Natural killer cell (primary cell): ENCODE measurements around the gene SYT14. TPM values are rescaled to one million over a fixed set of nuclear protein-coding genes. Genes with fewer than 3 reads are reported as not detected.

Source experiments
- ATAC-seq, 3 donors: fragments of 150-1000 bp in 2 of 3; fragments of 200-7000 bp in 1 of 3; cut with Tn5 transposase; 1 replicate in 1 of 3; 2 replicates in 2 of 3; pipeline ENCODE4 v1.10.0; 2021; ENCODE audit warnings: mild to moderate bottlenecking in 2 of 3, moderate library complexity in 2 of 3
- DNase-seq, 2 donors: peaks; one replicate each; pipeline versions ENCODE4 v3.0.0 to v3.0.0-alpha.2; 2013 to 2021; ENCODE audit warnings: mixed read lengths in 1 of 2
- H3K27ac ChIP-seq: one replicate; pipeline ENCODE4 v1.5.1; 2013; ENCODE audit warnings: mild to moderate bottlenecking, low read length
- H3K27me3 ChIP-seq: one replicate; pipeline ENCODE4 v1.6.1; 2013; ENCODE audit warnings: low read length; ENCODE audit not compliant: control insufficient read depth, insufficient read depth
- H3K36me3 ChIP-seq: one replicate; pipeline ENCODE4 v1.6.1; 2013; ENCODE audit warnings: low read length; ENCODE audit not compliant: control insufficient read depth, insufficient read depth
- H3K4me1 ChIP-seq: one replicate; pipeline ENCODE4 v1.6.1; 2013; ENCODE audit warnings: low read length; ENCODE audit not compliant: control insufficient read depth, insufficient read depth
- H3K4me3 ChIP-seq: one replicate; pipeline ENCODE4 v1.5.1; 2013; ENCODE audit warnings: low read length
- H3K9me3 ChIP-seq: one replicate; pipeline ENCODE4 v1.6.1; 2013; ENCODE audit warnings: low read length; ENCODE audit not compliant: control insufficient read depth, insufficient read depth
- H3K27ac Mint-ChIP-seq, 2 donors: one replicate each; pipeline ENCODE4 v1.8.0; 2022; ENCODE audit warnings: mild to moderate bottlenecking in 2 of 2, mixed read lengths in 2 of 2, moderate library complexity in 1 of 2
- H3K27me3 Mint-ChIP-seq, 2 donors: one replicate each; pipeline ENCODE4 v1.8.0; 2022; ENCODE audit warnings: low read depth in 2 of 2, mixed read lengths in 2 of 2
- H3K36me3 Mint-ChIP-seq: one replicate; pipeline ENCODE4 v1.8.0; 2022; ENCODE audit warnings: mixed read lengths
- H3K4me1 Mint-ChIP-seq, 2 donors: one replicate each; pipeline ENCODE4 v1.8.0; 2022; ENCODE audit warnings: mixed read lengths in 2 of 2
- H3K4me3 Mint-ChIP-seq: one replicate; pipeline ENCODE4 v1.8.0; 2022; ENCODE audit warnings: mild to moderate bottlenecking, moderate library complexity, mixed read lengths
- H3K9me3 Mint-ChIP-seq, 2 donors: one replicate each; pipeline ENCODE4 v1.8.0; 2022; ENCODE audit warnings: mixed read lengths in 2 of 2
- WGBS: methylation state at CpG from one replicate; pipeline ENCODE4 v1.1.7; 2013; ENCODE audit warnings: missing lambda C conversion rate; ENCODE audit not compliant: insufficient coverage; 5-methylcytosine and 5-hydroxymethylcytosine counted together
- intact Hi-C: fragments of 100-400 bp; cut with micrococcal nuclease; formaldehyde crosslinking; loops from one replicate; pipeline ENCODE4 v1.14.2; 2022
- total RNA-seq, 4 donors: library from RNA; stranded (reverse); fragments of 120-200 nt in 1 of 4; gene quantifications; one replicate each; pipeline versions ENCODE4 v1.2.3 to v1.2.4, GENCODE V29; 2013 to 2022
- TF ChIP-seq, protein P1 (sequence below): fragments of 200-600 bp; IDR thresholded peaks from one replicate; pipeline ENCODE4 v1.8.0; 2022; ENCODE audit warnings: antibody characterized with exemption

Gene SYT14
- total RNA-seq, 3 donors from 2014 or later (not counting 1 experiment from before 2014, with no cell fraction given) = not detected

GRCh38 chr1:209985002-209985401 is 47.0 kb downstream of the SYT14 start:
- Histone ChIP-seq H3K4me1 (no peaks in the 10 kb centered on the region), H3K4me3 (no peak overlapping the region), H3K27me3 (no peaks in the 10 kb centered on the region), H3K9me3 (peaks cover 11% of the 10 kb centered on the region), H3K36me3 (no peaks in the 10 kb centered on the region), H3K27ac (no peak overlapping the region)
- WGBS = 74% methylated on average over 3 of the region's 3 CpGs
- no peaks in the 10 kb centered on the region for H3K4me1 Mint-ChIP-seq
- TF ChIP-seq, protein P1, sequence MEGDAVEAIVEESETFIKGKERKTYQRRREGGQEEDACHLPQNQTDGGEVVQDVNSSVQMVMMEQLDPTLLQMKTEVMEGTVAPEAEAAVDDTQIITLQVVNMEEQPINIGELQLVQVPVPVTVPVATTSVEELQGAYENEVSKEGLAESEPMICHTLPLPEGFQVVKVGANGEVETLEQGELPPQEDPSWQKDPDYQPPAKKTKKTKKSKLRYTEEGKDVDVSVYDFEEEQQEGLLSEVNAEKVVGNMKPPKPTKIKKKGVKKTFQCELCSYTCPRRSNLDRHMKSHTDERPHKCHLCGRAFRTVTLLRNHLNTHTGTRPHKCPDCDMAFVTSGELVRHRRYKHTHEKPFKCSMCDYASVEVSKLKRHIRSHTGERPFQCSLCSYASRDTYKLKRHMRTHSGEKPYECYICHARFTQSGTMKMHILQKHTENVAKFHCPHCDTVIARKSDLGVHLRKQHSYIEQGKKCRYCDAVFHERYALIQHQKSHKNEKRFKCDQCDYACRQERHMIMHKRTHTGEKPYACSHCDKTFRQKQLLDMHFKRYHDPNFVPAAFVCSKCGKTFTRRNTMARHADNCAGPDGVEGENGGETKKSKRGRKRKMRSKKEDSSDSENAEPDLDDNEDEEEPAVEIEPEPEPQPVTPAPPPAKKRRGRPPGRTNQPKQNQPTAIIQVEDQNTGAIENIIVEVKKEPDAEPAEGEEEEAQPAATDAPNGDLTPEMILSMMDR = no peak
- DNase-seq (no peak), ATAC-seq (no peak)
- intact Hi-C loops = no loop called here
- H3K27ac Mint-ChIP-seq = no peak overlapping the region
- H3K4me3 Mint-ChIP-seq = no peak overlapping the region
- no peaks in the 10 kb centered on the region for H3K27me3 Mint-ChIP-seq
- H3K36me3 Mint-ChIP-seq = no peaks in the 10 kb centered on the region
- H3K9me3 Mint-ChIP-seq = peaks cover 4% of the 10 kb centered on the region in 2 donors

- no peak overlapping the region for H3K4me3 Mint-ChIP-seq
- WGBS = 94% methylated on average over 2 of the region's 2 CpGs
- TF ChIP-seq, protein P1 = no peak
Measured at GRCh38 chr1:209988706-209989105, 50.7 kb downstream of the SYT14 start.

DNA sequence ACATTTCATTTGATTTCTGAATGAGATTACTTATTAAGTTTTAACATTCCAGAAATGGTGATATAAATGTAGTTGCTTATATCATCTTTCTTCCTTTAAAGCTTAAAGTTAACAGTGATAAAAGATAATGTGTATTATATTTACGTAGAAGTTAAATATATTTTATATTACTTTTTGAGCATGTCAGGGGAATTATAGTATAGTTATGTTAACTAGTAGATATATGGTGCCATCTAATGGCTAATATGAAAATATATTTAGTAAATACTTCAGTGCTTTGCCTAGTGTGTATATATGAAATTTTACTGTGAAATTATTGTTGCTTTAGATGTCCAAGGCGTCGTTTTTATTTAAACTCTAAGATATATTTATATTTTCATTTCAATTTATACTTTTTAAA is 51.5 kb downstream of the SYT14 start:
- Mint-ChIP-seq H3K4me3 (no peak overlapping the region), H3K27ac (no peak overlapping the region), H3K4me1 (no peaks in the 10 kb centered on the region), H3K36me3 (no peaks in the 10 kb centered on the region), H3K9me3 (peaks cover 4% of the 10 kb centered on the region in 2 donors), H3K27me3 (peaks cover 0 to 7% of the 10 kb centered on the region in 2 donors)
- Histone ChIP-seq H3K27ac (no peak overlapping the region), H3K4me3 (no peak overlapping the region), H3K36me3 (no peaks in the 10 kb centered on the region), H3K9me3 (peaks cover 11% of the 10 kb centered on the region), H3K4me1 (no peaks in the 10 kb centered on the region), H3K27me3 (no peaks in the 10 kb centered on the region)
- ATAC-seq = no peak
- WGBS = no CpG with 5 or more reads among the region's 3 CpGs
- intact Hi-C loops = no loop called here
- TF ChIP-seq, protein P1 = no peak
- DNase-seq = peak in 1 of 2 donors; percentile 2

More at GRCh38 chr1:209988706-209989105, 50.7 kb downstream of the SYT14 start:
- H3K27me3 Mint-ChIP-seq = no peaks in the 10 kb centered on the region
- H3K36me3 Mint-ChIP-seq = no peaks in the 10 kb centered on the region
- Histone ChIP-seq H3K36me3 (no peaks in the 10 kb centered on the region), H3K4me3 (no peak overlapping the region), H3K27ac (no peak overlapping the region), H3K27me3 (no peaks in the 10 kb centered on the region), H3K4me1 (no peaks in the 10 kb centered on the region), H3K9me3 (peaks cover 11% of the 10 kb centered on the region)
- ATAC-seq = no peak
- H3K9me3 Mint-ChIP-seq = peaks cover 4% of the 10 kb centered on the region in 2 donors
- intact Hi-C loops = no loop called here
- H3K27ac Mint-ChIP-seq = no peak overlapping the region
- DNase-seq = no peak
- no peaks in the 10 kb centered on the region for H3K4me1 Mint-ChIP-seq
